Coronary artery (tissue), 2 donors: ENCODE measurements around the gene ABCA8.
"Not testable (repeated sequence)": the region's sequence is repeated elsewhere in the genome, so short reads cannot be mapped to it uniquely, and the experiment has no call there.

Experiments used
- DNase-seq: peaks from one replicate; pipeline ENCODE4 v3.0.0-alpha.2; 2017; ENCODE audit warnings: low spot score
- H3K27ac ChIP-seq, 2 donors: fragments of 200-600 bp; sonication (generic); one replicate each; pipeline ENCODE4 v1.5.1; 2016 to 2019
- H3K4me3 ChIP-seq: fragments of 200-600 bp; sonication (generic); 2 replicates; pipeline ENCODE4 v1.5.1; 2016; ENCODE audit warnings: mild to moderate bottlenecking, moderate library complexity
- CTCF ChIP-seq: fragments of 200-600 bp; sonication (generic); IDR thresholded peaks from one replicate; pipeline ENCODE4 v1.5.1; 2019; ENCODE audit warnings: antibody characterized with exemption

The ABCA8 gene

GRCh38 chr17:68953340-68953997 lies 1.7 kb downstream of the ABCA8 start:
- no peak for TF ChIP-seq CTCF
- Histone ChIP-seq H3K27ac (peak overlapping the region; percentile 27 to 42), H3K4me3 (peak overlapping the region; percentile 60)
- no peak for DNase-seq

DNA sequence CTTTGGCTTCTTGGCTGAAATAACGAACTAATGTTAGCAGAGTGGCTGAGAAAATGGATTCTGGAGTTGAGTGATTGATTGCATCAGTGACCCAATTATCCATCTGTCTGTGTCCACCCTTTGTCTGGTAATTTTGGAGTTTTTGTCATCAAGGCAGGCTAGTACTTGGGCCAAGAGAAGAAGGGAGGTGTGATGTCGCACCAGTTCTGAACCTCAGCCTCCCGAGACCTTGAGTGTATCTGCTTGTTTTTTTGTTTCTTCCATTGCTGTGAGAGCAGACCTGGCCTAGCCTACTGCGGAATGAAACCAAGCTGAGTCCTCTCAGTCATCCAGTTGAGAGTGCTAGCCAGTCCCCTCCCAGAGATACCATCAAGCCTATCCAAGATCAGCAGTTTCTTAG lies 4.5 kb downstream of the ABCA8 start:
- TF ChIP-seq CTCF: no peak
- H3K27ac ChIP-seq: no peak overlapping the region
- H3K4me3 ChIP-seq: peak overlapping the region; percentile 14
- DNase-seq: no peak

DNA sequence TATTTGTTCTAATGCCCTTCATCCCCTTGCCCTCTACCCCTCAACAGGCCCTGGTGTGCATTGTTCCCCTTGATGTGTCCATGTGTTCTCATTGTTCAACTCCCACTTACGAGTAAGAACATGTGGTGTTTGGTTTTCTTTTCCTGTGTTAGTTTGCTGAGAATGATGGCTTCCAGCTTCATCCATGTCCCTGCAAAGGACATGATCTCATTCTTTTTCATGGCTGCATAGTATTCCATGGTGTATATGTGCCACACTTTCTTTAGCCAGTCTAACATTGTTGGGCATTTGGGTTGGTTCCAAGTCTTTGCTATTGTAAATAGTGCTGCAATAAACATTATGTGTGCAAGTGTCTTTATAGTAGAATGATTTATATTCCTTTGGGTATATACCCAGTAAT lies 7.3 kb downstream of the ABCA8 start:
- not testable (repeated sequence) for DNase-seq, H3K27ac ChIP-seq, H3K4me3 ChIP-seq

DNA sequence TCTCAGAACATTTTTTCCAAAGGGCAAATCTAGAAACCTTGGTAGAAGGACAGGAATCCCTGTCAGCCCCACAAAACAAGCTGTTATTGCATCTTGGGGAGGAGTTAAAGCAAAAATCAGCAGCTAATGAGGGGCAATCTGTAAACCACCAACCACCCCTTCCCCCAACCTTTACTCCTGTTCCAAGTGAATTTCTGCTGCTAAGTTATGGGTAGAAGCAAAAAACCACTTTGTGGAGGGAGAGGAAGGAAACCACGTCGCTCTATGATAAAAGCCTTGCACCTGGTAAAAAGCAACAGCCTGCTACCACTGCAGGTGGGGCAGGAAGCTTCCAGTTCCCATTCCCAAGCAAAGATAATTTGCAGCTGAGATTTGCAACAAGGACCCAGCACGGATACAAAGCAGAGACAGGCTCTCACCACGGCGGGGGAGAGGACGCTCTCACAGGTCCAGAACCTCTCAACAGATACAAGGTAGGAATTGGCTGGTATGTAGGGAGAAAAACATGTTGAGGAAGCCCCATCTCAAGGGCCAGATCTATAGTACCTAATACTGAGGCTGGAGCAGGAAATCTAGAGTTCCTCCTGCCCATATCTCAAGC lies 10.7 kb downstream of the ABCA8 start:
- TF ChIP-seq CTCF: no peak
- Histone ChIP-seq H3K27ac (no peak overlapping the region), H3K4me3 (no peak overlapping the region)
- no peak for DNase-seq

DNA sequence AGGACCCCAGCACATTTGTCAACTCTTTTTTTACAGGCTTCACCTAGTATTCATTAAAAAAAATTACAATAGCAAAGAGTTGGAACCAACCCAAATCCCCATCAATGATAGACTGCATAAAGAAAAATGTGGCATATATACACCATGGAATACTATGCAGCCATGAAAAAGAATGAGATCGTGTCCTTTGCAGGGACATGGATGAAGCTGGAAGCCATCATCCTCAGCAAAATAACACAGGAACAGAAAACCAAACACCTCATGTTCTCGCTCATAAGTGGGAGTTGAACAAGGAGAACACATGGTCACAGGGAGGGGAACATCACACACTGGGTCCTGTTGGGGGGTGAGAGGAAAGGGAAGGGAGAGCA lies 11.4 kb downstream of the ABCA8 start:
- H3K4me3 ChIP-seq, DNase-seq, H3K27ac ChIP-seq: not testable (repeated sequence)

- H3K27ac ChIP-seq: no peak overlapping the region
- no peak for DNase-seq
- no peak for TF ChIP-seq CTCF
- no peak overlapping the region for H3K4me3 ChIP-seq
Measured at GRCh38 chr17:68943123-68943811, 11.9 kb downstream of the ABCA8 start.

GRCh38 chr17:68942389-68942788 lies 12.8 kb downstream of the ABCA8 start:
- no peak for TF ChIP-seq CTCF
- Histone ChIP-seq H3K27ac (no peak overlapping the region), H3K4me3 (no peak overlapping the region)
- DNase-seq: no peak

GRCh38 chr17:68941761-68942160 lies 13.4 kb downstream of the ABCA8 start:
- H3K27ac ChIP-seq: no peak overlapping the region
- no peak for TF ChIP-seq CTCF
- H3K4me3 ChIP-seq: no peak overlapping the region
- no peak for DNase-seq
